OCI-LY7 (cell line): Measurements from ENCODE around the gene VPS4A. TPM values are rescaled to one million over a fixed set of nuclear protein-coding genes. Genes with fewer than 3 reads are reported as not detected.

ENCODE experiments used
- BruUV-seq: library from RNA; stranded (reverse); fragments of 400-500 nt; replicated peaks from 2 replicates; lab custom pipeline; 2021; lab: Mats Ljungman, UMichigan
- CTCF ChIA-PET: fragments of 300-600 bp; sonication (Branson Sonifier 250); formaldehyde crosslinking; loops from one replicate; lab custom pipeline; 2022; ENCODE audit warnings: antibody characterized with exemption; ENCODE audit not compliant: unreplicated experiment; lab: Charles Lee
- POLR2A ChIA-PET: fragments of 300-600 bp; sonication (Branson Sonifier 250); formaldehyde crosslinking; loops from one replicate; lab custom pipeline; 2022; ENCODE audit warnings: antibody characterized with exemption; lab: Charles Lee
- DNase-seq: peaks from one replicate; pipeline ENCODE4 v3.0.0-alpha.2; 2015; ENCODE audit warnings: low spot score
- H2AFZ ChIP-seq: fragments of 200-600 bp; sonication (generic), shearing (Covaris generic); 2 replicates; pipeline ENCODE4 v1.6.1; 2014; ENCODE audit warnings: mild to moderate bottlenecking, antibody characterized with exemption, low read length, moderate library complexity
- H3K27ac ChIP-seq: fragments of 200-600 bp; sonication (generic); 2 replicates; pipeline ENCODE4 v1.5.1; 2014; ENCODE audit warnings: mixed run types, low read depth, mild to moderate bottlenecking, moderate library complexity, low read length, inconsistent platforms; ENCODE audit not compliant: poor library complexity, severe bottlenecking
- H3K36me3 ChIP-seq: fragments of 200-600 bp; sonication (generic); 2 replicates; pipeline ENCODE4 v1.6.1; 2014; ENCODE audit warnings: mild to moderate bottlenecking, antibody characterized with exemption, low read length, moderate library complexity, mixed read lengths; ENCODE audit not compliant: insufficient read depth
- H3K4me1 ChIP-seq: fragments of 200-600 bp; sonication (generic); 2 replicates; pipeline ENCODE4 v1.5.1; 2014; ENCODE audit warnings: mild to moderate bottlenecking, low read length; ENCODE audit not compliant: insufficient read depth, poor library complexity, severe bottlenecking
- H3K4me2 ChIP-seq: fragments of 200-600 bp; sonication (generic); 2 replicates; pipeline ENCODE4 v1.6.1; 2014; ENCODE audit warnings: mild to moderate bottlenecking, low read length
- H3K4me3 ChIP-seq: fragments of 200-600 bp; sonication (generic); 2 replicates; pipeline ENCODE4 v1.5.1; 2014; ENCODE audit warnings: mild to moderate bottlenecking, low read depth, low read length; ENCODE audit not compliant: poor library complexity, severe bottlenecking
- H3K79me2 ChIP-seq: fragments of 200-600 bp; sonication (generic); 2 replicates; pipeline ENCODE4 v1.6.1; 2016; ENCODE audit warnings: low read depth, mild to moderate bottlenecking, low read length, moderate library complexity, mixed read lengths; ENCODE audit not compliant: insufficient read depth
- H3K9me2 ChIP-seq: fragments of 200-600 bp; sonication (generic); 2 replicates; pipeline ENCODE4 v1.6.1; 2016; ENCODE audit warnings: mild to moderate bottlenecking, low read length, mixed read lengths; ENCODE audit not compliant: insufficient read depth
- H3K9me3 ChIP-seq: fragments of 200-600 bp; sonication (generic); 2 replicates; pipeline ENCODE4 v1.6.1; 2014; ENCODE audit warnings: mild to moderate bottlenecking, mixed run types, low read length, mixed read lengths
- H4K20me1 ChIP-seq: fragments of 200-600 bp; sonication (generic); 2 replicates; pipeline ENCODE4 v1.6.1; 2014; ENCODE audit warnings: mild to moderate bottlenecking, antibody characterized with exemption, low read length, moderate library complexity, mixed read lengths; ENCODE audit not compliant: insufficient read depth
- EZH2phosphoT487 ChIP-seq: fragments of 200-600 bp; sonication (generic); IDR thresholded peaks from 2 replicates; pipeline ENCODE4 v1.6.1; 2018; ENCODE audit warnings: low read depth, borderline replicate concordance, mild to moderate bottlenecking, mixed run types, antibody characterized with exemption, low read length, moderate library complexity, mixed read lengths
- intact Hi-C: fragments of 100-400 bp; cut with micrococcal nuclease; formaldehyde crosslinking; loops from one replicate; pipeline ENCODE4 v1.10.0; 2022; ENCODE audit not compliant: unreplicated experiment
- total RNA-seq, 2 experiments: library from RNA; depleted of rRNA in 1 of 2; stranded (reverse); fragments of >200 nt in 1 of 2; shearing (Covaris generic) in 1 of 2; gene quantifications; 2 replicates each; pipeline ENCODE4 v1.2.3, GENCODE V29; 2014 to 2022
- TF ChIP-seq, protein P1 (sequence below): fragments of 200-600 bp; sonication (generic); conservative IDR thresholded peaks from 2 replicates; pipeline ENCODE4 v1.5.1; 2014; ENCODE audit warnings: mild to moderate bottlenecking, antibody characterized with exemption, low read length, moderate library complexity, mixed read lengths

The VPS4A gene
- total RNA-seq, 2 experiments from 2014 or later = 33.3 to 33.7 TPM

DNA sequence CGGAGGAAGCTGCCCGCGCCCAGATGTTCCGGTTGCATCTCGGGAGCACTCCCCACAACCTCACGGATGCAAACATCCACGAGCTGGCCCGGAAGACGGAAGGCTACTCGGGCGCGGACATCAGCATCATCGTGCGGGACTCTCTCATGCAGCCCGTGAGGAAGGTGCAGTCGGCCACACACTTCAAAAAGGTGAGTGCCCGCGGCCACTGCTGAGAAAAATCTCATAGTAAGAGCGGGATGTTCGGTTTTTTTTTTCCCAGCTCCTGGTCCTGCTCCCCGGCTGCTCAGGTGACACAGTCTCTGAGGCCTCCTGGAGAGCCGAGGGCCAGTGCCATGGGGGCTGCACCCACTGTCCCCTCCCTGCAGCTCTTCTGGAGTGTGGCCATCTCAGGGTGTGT, 9.9 kb downstream of the VPS4A start:
- POLR2A ChIA-PET = interaction anchor here (2.3 kb wide), 1 partner anchor 8 kb away, joined by 7 read pairs; the partner anchor contains the start of gene PDF

DNA sequence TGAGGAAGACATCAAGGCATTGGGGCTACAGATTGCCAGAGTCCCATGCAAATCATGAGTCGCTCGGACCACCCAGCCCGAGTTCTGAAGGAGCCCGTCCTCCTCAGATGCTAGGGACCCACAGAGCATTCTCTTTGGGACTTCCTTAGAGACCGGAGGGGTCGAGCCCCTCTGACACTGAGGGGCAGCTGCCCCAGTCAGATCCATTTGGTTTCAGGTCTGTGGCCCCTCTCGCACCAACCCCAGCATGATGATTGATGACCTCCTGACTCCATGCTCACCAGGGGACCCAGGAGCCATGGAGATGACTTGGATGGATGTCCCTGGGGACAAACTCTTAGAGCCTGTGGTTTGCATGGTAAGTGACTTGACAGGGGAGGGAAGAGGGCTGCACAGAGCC, 11.2 kb downstream of the VPS4A start:
- POLR2A ChIA-PET = no interaction called here
- H2AFZ ChIP-seq = no peak overlapping the region
- CTCF ChIA-PET = no interaction called here
- DNase-seq = no peak
- H3K27ac ChIP-seq = no peak overlapping the region
- BruUV-seq = no TSS peak
- intact Hi-C loops = no loop called here
- H3K4me1 ChIP-seq = peaks cover 20% of the 10 kb centered on the region
- peaks cover 92% of the 10 kb centered on the region for H3K36me3 ChIP-seq
- no peaks in the 10 kb centered on the region for H3K9me2 ChIP-seq
- H3K4me2 ChIP-seq = no peak overlapping the region
- peaks cover 47% of the 10 kb centered on the region for H3K79me2 ChIP-seq
- peaks cover 25% of the 10 kb centered on the region for H4K20me1 ChIP-seq
- TF ChIP-seq EZH2phosphoT487 = no peak
- TF ChIP-seq, protein P1, sequence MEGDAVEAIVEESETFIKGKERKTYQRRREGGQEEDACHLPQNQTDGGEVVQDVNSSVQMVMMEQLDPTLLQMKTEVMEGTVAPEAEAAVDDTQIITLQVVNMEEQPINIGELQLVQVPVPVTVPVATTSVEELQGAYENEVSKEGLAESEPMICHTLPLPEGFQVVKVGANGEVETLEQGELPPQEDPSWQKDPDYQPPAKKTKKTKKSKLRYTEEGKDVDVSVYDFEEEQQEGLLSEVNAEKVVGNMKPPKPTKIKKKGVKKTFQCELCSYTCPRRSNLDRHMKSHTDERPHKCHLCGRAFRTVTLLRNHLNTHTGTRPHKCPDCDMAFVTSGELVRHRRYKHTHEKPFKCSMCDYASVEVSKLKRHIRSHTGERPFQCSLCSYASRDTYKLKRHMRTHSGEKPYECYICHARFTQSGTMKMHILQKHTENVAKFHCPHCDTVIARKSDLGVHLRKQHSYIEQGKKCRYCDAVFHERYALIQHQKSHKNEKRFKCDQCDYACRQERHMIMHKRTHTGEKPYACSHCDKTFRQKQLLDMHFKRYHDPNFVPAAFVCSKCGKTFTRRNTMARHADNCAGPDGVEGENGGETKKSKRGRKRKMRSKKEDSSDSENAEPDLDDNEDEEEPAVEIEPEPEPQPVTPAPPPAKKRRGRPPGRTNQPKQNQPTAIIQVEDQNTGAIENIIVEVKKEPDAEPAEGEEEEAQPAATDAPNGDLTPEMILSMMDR = no peak
- H3K9me3 ChIP-seq = no peaks in the 10 kb centered on the region
- no peak overlapping the region for H3K4me3 ChIP-seq

More for the DNA sequence above, 9.9 kb downstream of the VPS4A start:
- Histone ChIP-seq H3K36me3 (peaks cover 92% of the 10 kb centered on the region), H3K4me1 (peaks cover 7% of the 10 kb centered on the region), H3K4me2 (no peak overlapping the region), H3K9me2 (no peaks in the 10 kb centered on the region), H3K4me3 (no peak overlapping the region), H3K27ac (no peak overlapping the region), H3K9me3 (no peaks in the 10 kb centered on the region), H3K79me2 (peaks cover 34% of the 10 kb centered on the region), H2AFZ (no peak overlapping the region), H4K20me1 (peaks cover 14% of the 10 kb centered on the region)
- intact Hi-C loops = no loop called here
- DNase-seq = no peak
- no TSS peak for BruUV-seq
- CTCF ChIA-PET = no interaction called here
- TF ChIP-seq, protein P1 = no peak
- TF ChIP-seq EZH2phosphoT487 = no peak

DNA sequence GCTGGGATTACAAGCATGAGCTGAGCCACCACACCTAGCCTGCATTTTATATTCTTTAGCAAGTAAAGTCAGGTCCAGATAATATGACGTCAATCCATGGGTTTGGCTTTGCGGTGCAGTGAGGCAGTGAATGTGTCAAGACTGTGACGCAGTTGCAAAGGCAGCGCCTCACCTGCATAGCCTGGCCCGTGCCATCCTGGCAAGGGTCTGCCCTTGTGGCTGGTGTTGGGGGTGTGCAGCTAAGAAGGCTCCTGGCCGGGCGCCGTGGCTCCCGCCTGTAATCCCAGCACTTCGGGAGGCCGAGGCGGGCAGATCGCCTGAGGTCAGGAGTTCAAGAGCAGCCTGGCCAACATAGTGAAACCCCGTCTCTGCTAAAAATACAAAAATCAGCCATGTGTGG, 12.3 kb downstream of the VPS4A start:
- CTCF ChIA-PET = no interaction called here
- DNase-seq = no peak
- POLR2A ChIA-PET = interaction anchor here (0.6 kb wide), 1 partner anchor 1632 kb away, joined by 5 read pairs; no protein-coding TSS in a partner anchor

More for the DNA sequence above, 12.3 kb downstream of the VPS4A start:
- H3K4me3 ChIP-seq = no peak overlapping the region
- TF ChIP-seq EZH2phosphoT487 = no peak
- TF ChIP-seq, protein P1 = no peak
- peaks cover 30% of the 10 kb centered on the region for H3K4me1 ChIP-seq
- BruUV-seq = no TSS peak
- peaks cover 32% of the 10 kb centered on the region for H4K20me1 ChIP-seq
- H3K36me3 ChIP-seq = peaks cover 98% of the 10 kb centered on the region
- peaks cover 58% of the 10 kb centered on the region for H3K79me2 ChIP-seq
- H2AFZ ChIP-seq = no peak overlapping the region
- no peaks in the 10 kb centered on the region for H3K9me2 ChIP-seq
- no peak overlapping the region for H3K27ac ChIP-seq
- H3K4me2 ChIP-seq = no peak overlapping the region
- H3K9me3 ChIP-seq = no peaks in the 10 kb centered on the region
- intact Hi-C loops = no loop called here
